Urothelium cell line (cell line): Measurements from ENCODE around the gene LGR6.

Experiments used
- DNase-seq: peaks from one replicate; pipeline ENCODE4 v3.0.0; 2011; ENCODE audit warnings: low spot score, mixed read lengths
- FAIRE-seq: peaks from 2 replicates; lab custom pipeline; 2011; peaks lifted over from hg19 to GRCh38; lab: Jason Lieb, UNC

LGR6 gene

DNA sequence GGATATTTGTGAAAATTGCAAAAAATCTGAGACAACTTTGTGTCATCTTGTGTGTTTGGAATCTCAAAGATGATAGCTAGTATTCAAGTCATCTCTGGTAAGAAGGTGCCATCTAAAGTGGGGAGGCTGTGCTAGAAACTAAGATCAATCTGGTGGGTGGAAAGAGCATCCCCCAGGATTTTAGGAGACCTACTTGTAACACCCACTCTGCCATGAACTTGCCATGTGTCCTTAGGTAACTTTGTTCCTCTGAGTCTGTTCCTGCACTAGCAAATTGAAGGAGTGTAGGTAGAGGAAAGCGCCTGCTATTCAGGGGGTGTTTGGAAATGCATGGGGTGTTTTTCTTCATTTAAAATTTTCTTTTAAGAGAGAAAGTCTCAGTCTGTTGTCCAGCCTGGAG, 24.4 kb downstream of the LGR6 start:
- FAIRE-seq (no peak), DNase-seq (no peak)

DNA sequence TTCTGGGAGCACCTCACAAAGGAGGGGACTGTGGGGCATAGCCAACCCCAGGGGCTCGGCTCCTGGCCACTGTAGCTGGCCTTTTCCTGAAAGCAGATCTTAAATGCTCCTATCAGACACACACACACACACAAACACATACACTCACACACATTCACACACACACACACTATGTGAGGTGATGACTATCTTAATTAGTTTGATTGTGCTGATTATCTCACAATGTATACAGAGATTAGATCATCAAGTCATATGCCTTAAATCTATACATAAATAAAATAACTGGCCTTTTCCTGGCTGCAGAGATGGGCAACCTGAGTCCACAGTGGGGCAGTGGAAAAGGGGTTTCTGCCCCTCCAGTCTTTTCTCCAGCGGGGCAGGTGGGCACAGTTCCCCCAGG, 27.1 kb downstream of the LGR6 start:
- DNase-seq (no peak), FAIRE-seq (no peak)

DNA sequence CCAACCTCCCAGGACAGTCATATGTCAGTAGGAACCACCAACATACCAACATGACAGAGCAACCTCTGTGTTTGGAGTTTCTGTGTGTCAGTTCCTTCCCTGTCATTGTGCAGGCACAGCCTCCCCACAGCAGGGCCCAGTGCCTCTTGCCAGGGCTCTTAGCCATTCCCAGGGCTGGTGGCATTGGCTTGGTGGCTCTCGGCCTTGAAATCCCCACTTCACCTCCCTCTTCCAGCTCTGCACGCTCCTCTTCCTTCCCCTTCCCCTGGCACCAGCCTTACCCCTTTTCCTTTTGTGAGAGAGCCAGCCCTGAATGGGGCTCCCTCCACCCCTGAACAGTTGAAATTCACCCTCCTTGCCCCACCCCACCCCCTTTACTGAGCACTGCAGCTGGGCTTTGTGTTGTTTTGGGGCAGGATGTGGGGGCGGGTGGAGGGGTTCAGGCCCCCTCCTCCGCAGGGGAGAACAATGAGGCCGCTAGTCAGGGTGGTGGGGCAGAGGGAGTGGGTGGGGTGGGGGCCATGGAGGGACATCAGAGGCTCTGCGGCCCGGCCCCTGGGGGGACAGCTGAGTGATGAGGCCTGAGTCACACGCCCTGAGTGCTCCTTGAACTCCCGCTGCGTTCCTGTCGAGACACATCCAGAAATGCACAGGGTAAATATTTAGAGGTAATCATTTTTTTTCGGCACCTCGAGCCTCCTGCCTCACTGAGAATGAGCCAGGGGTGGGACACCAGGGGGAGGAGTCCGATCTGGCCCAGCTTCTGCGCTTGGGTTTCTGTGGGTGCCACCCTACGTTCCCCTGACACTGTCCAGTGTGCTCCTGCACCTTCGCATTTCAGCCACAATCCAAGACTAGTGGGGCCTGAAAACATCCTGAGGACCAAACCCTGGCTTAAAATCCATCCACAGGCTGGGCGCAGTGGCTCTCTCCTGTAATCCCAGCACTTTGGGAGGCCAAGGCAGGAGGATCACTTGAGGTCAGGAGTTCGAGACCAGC, 28.6 kb downstream of the LGR6 start:
- peak; percentile 49 for DNase-seq
- FAIRE-seq: no peak

GRCh38 chr1:202223121-202223860, 29.7 kb downstream of the LGR6 start:
- FAIRE-seq (no peak), DNase-seq (no peak)

DNA sequence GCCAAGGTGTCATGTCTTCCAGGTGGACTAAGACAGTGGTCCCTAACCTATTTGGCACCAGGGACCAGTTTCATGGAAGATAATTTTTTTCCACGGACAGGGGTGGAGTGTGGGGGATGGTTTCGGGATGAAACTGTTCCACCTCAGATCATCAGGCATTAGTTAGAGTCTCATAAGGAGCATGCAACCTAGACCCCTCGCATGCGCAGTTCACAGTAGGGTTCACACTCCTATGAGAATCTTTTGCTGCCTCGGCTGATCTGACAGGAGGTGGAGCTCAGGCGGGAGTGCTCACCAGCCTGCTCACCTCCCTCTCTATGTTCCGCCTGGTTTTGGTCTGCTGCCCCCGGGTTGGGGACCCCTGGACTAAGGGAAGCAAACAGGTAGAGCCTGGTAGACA, 30.9 kb downstream of the LGR6 start:
- FAIRE-seq (no peak), DNase-seq (no peak)

- no peak for FAIRE-seq
Observed at GRCh38 chr1:202225131-202225530, 31.5 kb downstream of the LGR6 start.

GRCh38 chr1:202227053-202227672, 33.6 kb downstream of the LGR6 start:
- no peak for DNase-seq

More at GRCh38 chr1:202225131-202225530, 31.5 kb downstream of the LGR6 start:
- no peak for DNase-seq

GRCh38 chr1:202227997-202228401, 34.4 kb downstream of the LGR6 start:
- FAIRE-seq: no peak
- DNase-seq: no peak

More at GRCh38 chr1:202227053-202227672, 33.6 kb downstream of the LGR6 start:
- FAIRE-seq: no peak

GRCh38 chr1:202228484-202229122, 35.0 kb downstream of the LGR6 start:
- no peak for DNase-seq
- FAIRE-seq: no peak

- no peak for FAIRE-seq
- DNase-seq: no peak
Observed at GRCh38 chr1:202229376-202229775, 35.8 kb downstream of the LGR6 start.

DNA sequence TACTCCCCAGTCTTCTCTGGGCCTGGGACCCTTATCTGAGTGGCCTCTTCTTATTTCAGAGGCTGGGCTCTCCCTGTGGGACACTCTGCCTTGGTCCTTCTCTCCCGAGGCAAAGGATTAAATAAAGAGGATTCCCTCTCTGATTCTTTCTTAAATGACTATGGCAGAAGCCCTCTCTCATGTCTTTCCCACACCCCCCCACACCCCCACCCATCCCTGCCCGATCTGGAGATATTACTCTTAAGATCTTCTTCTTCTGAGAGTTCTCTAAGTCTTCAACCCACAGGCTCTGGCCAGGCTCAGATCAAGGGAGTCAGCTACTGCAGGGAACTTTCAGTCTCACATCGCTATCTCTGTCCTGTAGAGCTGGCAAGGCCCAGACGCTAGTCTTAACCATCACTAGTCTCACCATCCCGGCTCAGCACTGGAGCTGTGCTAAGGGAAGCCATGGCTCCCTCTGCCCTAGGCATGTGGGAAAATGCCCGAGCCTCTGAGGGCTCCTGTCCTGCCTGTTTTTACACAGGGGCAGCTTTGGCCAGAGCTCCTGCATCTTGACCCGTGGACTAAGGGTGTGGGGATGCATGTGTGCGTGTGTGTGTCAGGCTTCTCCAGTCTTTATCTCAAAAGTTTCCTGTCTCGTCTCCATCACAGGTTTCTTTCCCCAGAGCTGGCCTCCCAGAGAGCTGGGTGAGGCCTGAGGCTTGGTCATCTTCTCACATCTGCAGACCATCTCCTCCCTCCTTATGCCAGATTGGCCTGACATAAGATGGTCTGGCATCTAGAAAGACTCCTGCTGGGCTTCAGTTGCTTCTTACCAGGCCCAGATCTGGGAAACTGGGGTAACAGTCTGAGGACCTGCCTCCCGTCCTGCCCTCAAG, 36.7 kb downstream of the LGR6 start:
- FAIRE-seq: no peak
- DNase-seq: no peak

- no peak for FAIRE-seq
Observed at GRCh38 chr1:202230939-202231645, 37.5 kb downstream of the LGR6 start.

DNA sequence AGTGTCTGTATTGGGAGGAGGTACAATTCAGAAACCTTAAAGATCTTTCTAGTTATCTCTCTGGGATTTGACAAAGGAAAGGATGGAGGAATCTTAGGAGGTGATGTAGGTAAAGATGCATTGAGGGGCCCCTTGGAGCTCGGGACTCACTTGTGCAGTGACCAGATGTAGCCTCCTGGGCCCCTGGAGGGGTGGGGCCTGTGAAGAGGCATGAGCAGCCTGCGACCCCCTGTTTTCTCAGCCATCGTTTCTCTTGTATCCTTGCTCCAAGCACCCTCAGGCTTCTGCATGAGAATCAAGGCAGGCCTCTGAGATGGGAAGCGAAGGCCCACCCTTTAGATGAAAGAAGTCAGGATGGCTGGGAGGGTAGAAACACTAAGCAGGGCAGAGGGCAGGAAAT, 39.6 kb downstream of the LGR6 start:
- DNase-seq (no peak), FAIRE-seq (no peak)

More at GRCh38 chr1:202230939-202231645, 37.5 kb downstream of the LGR6 start:
- no peak for DNase-seq

GRCh38 chr1:202233804-202234203, 40.2 kb downstream of the LGR6 start:
- FAIRE-seq (no peak), DNase-seq (no peak)

- no peak for DNase-seq
- FAIRE-seq: peak; percentile 27
Observed at GRCh38 chr1:202234331-202235002, 40.9 kb downstream of the LGR6 start.

- no peak for FAIRE-seq
- no peak for DNase-seq
Observed at GRCh38 chr1:202235003-202235660, 41.5 kb downstream of the LGR6 start.

- DNase-seq (peak; percentile 97), FAIRE-seq (peak; percentile 88)
Observed at GRCh38 chr1:202235856-202236837, 42.5 kb downstream of the LGR6 start.
